Measurements from ENCODE around the gene LRP8.

The LRP8 gene

DNA sequence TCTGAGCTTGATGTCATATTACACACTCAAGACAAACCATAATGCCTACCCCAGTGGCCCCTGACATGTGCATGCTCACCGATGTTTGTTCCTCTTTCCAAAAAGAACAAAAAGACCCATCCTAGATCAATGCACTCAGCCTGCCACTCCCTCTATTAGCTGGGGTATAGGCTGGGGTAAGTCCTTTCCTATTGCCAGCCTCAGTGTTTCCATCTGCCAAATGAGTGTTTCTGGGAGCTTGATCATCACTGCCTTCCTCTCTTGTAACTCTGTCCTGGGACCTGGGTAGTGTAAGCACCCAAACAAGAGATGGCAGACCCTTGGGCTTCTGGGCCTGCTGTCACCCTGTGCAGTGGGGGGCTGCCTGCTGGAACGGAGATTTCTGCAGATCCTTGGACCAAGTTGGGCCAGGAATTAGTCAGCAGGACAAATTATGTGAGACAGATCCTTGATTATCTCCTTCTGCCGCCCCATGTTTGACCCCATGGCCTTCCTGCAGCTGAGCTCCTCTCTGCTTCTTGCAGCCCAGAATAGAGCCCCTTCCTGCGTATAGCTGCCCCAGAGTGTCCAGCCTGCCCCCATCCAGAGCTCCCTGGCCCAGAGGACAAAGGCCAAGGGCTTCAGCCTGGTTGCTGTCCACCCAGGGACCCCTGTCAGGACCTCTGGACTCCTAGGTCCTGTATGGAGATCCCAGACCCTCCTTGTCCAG is 31.5 kb upstream of the LRP8 start:
- Histone ChIP-seq H3K4me3 (ENCODE audit: low read depth, low read length) (no peak overlapping the region), H3K27ac (peak overlapping the region; percentile 77), H3K9me3 (ENCODE audit: severe bottlenecking) (peaks cover 5% of the 10 kb centered on the region), H3K36me3 (no peaks in the 10 kb centered on the region), H3K27me3 (ENCODE audit: insufficient read depth, low read depth, severe bottlenecking) (no peaks in the 10 kb centered on the region)
- peak; percentile 6 for DNase-seq
- TF ChIP-seq, protein P1, sequence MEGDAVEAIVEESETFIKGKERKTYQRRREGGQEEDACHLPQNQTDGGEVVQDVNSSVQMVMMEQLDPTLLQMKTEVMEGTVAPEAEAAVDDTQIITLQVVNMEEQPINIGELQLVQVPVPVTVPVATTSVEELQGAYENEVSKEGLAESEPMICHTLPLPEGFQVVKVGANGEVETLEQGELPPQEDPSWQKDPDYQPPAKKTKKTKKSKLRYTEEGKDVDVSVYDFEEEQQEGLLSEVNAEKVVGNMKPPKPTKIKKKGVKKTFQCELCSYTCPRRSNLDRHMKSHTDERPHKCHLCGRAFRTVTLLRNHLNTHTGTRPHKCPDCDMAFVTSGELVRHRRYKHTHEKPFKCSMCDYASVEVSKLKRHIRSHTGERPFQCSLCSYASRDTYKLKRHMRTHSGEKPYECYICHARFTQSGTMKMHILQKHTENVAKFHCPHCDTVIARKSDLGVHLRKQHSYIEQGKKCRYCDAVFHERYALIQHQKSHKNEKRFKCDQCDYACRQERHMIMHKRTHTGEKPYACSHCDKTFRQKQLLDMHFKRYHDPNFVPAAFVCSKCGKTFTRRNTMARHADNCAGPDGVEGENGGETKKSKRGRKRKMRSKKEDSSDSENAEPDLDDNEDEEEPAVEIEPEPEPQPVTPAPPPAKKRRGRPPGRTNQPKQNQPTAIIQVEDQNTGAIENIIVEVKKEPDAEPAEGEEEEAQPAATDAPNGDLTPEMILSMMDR (IDR thresholded peaks at IDR 0.05; ENCODE audit: low read depth, low read length), result no peak

DNA sequence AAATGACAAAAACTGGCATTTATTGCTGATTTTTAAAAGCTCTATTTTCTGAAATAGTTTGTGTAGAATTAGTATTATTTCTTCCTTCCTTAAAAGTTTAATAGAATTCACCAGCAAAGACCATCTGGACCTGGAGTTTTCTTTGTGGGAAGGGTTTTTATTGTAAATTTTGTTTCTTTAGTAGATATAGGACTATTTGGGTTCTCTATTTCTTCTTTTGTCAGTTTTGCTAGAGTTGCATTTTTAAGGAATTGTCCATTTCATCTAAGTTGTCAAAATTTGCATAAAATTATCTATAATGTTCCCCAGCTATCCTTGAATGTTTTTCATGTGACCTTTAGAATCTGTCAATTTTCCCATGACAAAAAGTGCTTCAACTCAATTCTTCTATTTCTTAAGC is 28.8 kb upstream of the LRP8 start:
- H3K9me3 ChIP-seq (ENCODE audit: severe bottlenecking), result peaks cover 5% of the 10 kb centered on the region
- H3K4me3 ChIP-seq (ENCODE audit: low read depth, low read length), result no peak overlapping the region
- no peaks in the 10 kb centered on the region for H3K27me3 ChIP-seq (ENCODE audit: insufficient read depth, low read depth, severe bottlenecking)
- no peaks in the 10 kb centered on the region for H3K36me3 ChIP-seq
- no peak overlapping the region for H3K27ac ChIP-seq
- DNase-seq, result no peak
- TF ChIP-seq, protein P1 (IDR thresholded peaks at IDR 0.05; ENCODE audit: low read depth, low read length), result no peak

DNA sequence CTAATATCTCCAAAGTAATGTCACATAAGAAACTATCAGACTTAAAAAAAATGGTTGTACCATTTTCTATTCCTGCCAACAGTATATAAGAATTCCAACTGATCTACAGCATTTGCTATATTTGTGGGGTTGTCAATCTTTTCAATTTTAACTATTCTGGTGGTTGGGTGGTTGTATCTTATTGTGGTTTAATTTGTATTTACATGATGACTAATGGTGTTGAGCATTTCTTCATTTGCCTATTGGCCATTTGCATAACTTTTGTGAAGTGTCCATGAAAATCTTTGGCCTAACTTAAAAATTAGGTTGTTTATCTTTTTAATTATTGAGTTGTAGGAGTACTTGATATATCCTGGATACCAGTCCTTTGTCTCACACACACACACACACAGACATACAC is 26.2 kb upstream of the LRP8 start:
- Histone ChIP-seq H3K9me3 (ENCODE audit: severe bottlenecking) (peaks cover 5% of the 10 kb centered on the region), H3K4me3 (ENCODE audit: low read depth, low read length) (no peak overlapping the region), H3K27me3 (ENCODE audit: insufficient read depth, low read depth, severe bottlenecking) (no peaks in the 10 kb centered on the region), H3K27ac (no peak overlapping the region), H3K36me3 (no peaks in the 10 kb centered on the region)
- TF ChIP-seq, protein P1 (IDR thresholded peaks at IDR 0.05; ENCODE audit: low read depth, low read length), result no peak
- no peak for DNase-seq

DNA sequence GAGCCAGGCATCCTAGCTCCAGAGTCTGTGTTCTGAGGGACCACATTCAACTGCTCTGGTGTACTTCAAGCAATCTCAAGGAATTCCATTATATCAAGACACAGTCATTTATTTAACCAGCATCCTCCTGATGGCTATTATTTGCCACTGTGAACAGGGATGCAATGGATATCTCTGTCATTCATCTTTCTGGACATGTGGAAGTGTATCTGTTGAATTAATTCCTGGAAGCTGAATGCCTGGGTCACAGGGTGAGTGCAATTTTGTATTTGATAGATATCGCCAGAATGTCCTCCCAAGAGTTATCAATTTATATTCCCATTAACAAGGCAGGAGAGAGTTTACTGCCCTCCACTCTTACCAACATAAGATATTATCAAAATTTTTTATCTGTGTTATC is 24.7 kb upstream of the LRP8 start:
- TF ChIP-seq, protein P1 (IDR thresholded peaks at IDR 0.05; ENCODE audit: low read depth, low read length), result no peak
- no peak for DNase-seq
- Histone ChIP-seq H3K9me3 (ENCODE audit: severe bottlenecking) (no peaks in the 10 kb centered on the region), H3K4me3 (ENCODE audit: low read depth, low read length) (no peak overlapping the region), H3K36me3 (no peaks in the 10 kb centered on the region), H3K27ac (no peak overlapping the region), H3K27me3 (ENCODE audit: insufficient read depth, low read depth, severe bottlenecking) (no peaks in the 10 kb centered on the region)

DNA sequence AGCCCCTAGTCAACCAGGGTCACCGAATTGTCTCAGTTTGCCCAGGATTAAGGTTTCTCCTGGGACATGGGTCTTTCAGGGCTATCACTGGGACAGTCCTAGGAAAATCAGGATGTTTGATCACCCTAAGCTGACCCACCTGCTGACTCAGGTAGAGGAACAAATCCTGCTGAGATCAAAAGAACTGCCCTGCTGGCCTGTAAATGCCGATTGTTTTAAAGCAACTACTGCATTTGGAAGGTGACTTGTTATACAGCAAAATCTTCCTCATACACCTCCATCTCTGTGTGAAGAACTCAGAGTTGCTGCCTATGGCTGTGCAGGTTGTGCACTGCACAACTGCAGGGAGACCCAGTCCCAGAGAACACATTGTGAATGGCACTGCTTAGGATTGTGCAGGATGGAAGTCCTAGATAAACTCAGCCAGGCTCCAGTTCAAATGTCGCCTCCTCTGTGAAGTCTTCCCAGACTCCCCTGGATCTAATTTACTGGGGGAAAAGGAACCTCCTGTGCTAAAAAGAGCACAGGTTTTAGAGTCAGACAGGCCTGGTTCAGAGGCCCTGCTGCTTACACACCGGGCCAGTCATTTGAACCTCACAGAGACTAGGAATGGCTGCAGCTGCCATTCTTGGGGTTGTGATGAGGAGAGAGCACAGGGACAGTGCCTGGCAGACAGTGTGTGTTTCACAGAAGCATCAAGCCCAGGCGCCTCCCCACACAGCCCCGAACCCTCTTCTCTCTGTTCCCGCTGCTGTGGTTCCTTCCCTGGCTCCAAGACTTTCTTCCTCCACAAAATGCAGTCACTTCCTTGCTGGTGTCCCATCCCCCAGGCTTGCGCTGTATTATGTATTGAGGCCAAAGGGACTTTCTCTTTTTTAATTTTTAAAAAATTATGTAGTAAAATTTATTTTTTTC is 23.2 kb upstream of the LRP8 start:
- H3K27ac ChIP-seq, result no peak overlapping the region
- no peaks in the 10 kb centered on the region for H3K36me3 ChIP-seq
- no peaks in the 10 kb centered on the region for H3K27me3 ChIP-seq (ENCODE audit: insufficient read depth, low read depth, severe bottlenecking)
- no peak for DNase-seq
- TF ChIP-seq, protein P1 (IDR thresholded peaks at IDR 0.05; ENCODE audit: low read depth, low read length), result no peak
- no peaks in the 10 kb centered on the region for H3K9me3 ChIP-seq (ENCODE audit: severe bottlenecking)
- H3K4me3 ChIP-seq (ENCODE audit: low read depth, low read length), result no peak overlapping the region

All from WERI-Rb-1 (cell line).